ENCODE results near the gene SYCE3.
"Not testable (repeated sequence)": the region's sequence is repeated elsewhere in the genome, so short reads cannot be mapped to it uniquely, and the experiment has no call there.

SYCE3 gene

GRCh38 chr22:50562523-50563412 is at the start of gene SYCE3:
SYCE3 (minus strand) TSS chr22:50562919; CDS start chr22:50556405, 6,514 bp downstream.
- peak; percentile 95 for DNase-seq (ENCODE audit: low spot score)

- DNase-seq (ENCODE audit: low spot score): no peak
These were observed 49.4 kb upstream of the SYCE3 start for GRCh38 chr22:50612168-50612527.

GRCh38 chr22:50611341-50612060 is 48.8 kb upstream of the SYCE3 start:
- no peak for DNase-seq (ENCODE audit: low spot score)

GRCh38 chr22:50610581-50610980 is 47.9 kb upstream of the SYCE3 start:
- DNase-seq (ENCODE audit: low spot score): no peak

GRCh38 chr22:50610041-50610451 is 47.3 kb upstream of the SYCE3 start:
- no peak for DNase-seq (ENCODE audit: low spot score)

- DNase-seq (ENCODE audit: low spot score): no peak
These were observed 46.9 kb upstream of the SYCE3 start for GRCh38 chr22:50609599-50609998.

- DNase-seq (ENCODE audit: low spot score): no peak
These were observed 46.3 kb upstream of the SYCE3 start for GRCh38 chr22:50608996-50609395.

- not testable (repeated sequence) for DNase-seq (ENCODE audit: low spot score)
These were observed 45.5 kb upstream of the SYCE3 start for GRCh38 chr22:50608058-50608840.

- no peak for DNase-seq (ENCODE audit: low spot score)
These were observed 44.9 kb upstream of the SYCE3 start for GRCh38 chr22:50607659-50608020.

- no peak for DNase-seq (ENCODE audit: low spot score)
These were observed 44.4 kb upstream of the SYCE3 start for GRCh38 chr22:50606946-50607658.

GRCh38 chr22:50606165-50606945 is 43.6 kb upstream of the SYCE3 start:
- no peak for DNase-seq (ENCODE audit: low spot score)

- DNase-seq (ENCODE audit: low spot score): no peak
These were observed 42.9 kb upstream of the SYCE3 start for GRCh38 chr22:50605613-50606074.

- no peak for DNase-seq (ENCODE audit: low spot score)
These were observed 42.4 kb upstream of the SYCE3 start for GRCh38 chr22:50605002-50605612.

- no peak for DNase-seq (ENCODE audit: low spot score)
These were observed 41.7 kb upstream of the SYCE3 start for GRCh38 chr22:50604256-50605001.

GRCh38 chr22:50603511-50604255 is 41.0 kb upstream of the SYCE3 start:
- no peak for DNase-seq (ENCODE audit: low spot score)

GRCh38 chr22:50602338-50602700 is 39.6 kb upstream of the SYCE3 start:
- no peak for DNase-seq (ENCODE audit: low spot score)

GRCh38 chr22:50601669-50602337 is 39.1 kb upstream of the SYCE3 start:
- DNase-seq (ENCODE audit: low spot score): no peak

GRCh38 chr22:50600967-50601668 is 38.4 kb upstream of the SYCE3 start:
- DNase-seq (ENCODE audit: low spot score): no peak

All from pons (tissue), 1 donor.